K562 (cell line): ENCODE data around the gene BAD. TPM values are rescaled to one million over a fixed set of nuclear protein-coding genes. Genes with fewer than 3 reads are reported as not detected.
A peak's percentile ranks its signal among the peaks of the same experiment; 100 is the strongest.

ENCODE experiments used
- ATF1 ChIP-seq, 2 experiments: fragments of 450-650 bp in 1 of 2; IDR thresholded peaks; 2 replicates each; pipeline ENCODE4 v1.6.1; 2016; ENCODE audit warnings: missing compliant biosample characterization in 1 of 2, missing genetic modification characterization in 1 of 2
- CTCF ChIP-seq, 3 experiments: IDR thresholded peaks in 2 of 3; conservative IDR thresholded peaks in 1 of 3; 2 replicates each; pipeline ENCODE4 v1.5.1; 2011 to 2012; ENCODE audit warnings: low read length in 3 of 3, mild to moderate bottlenecking in 3 of 3, control low read depth in 2 of 3, improper control_type of control experiment in 1 of 3, inconsistent platforms in 1 of 3, low read depth in 1 of 3, mixed read lengths in 1 of 3, moderate library complexity in 1 of 3; ENCODE audit not compliant: insufficient read depth in 2 of 3
- DACH1 ChIP-seq: fragments of 450-650 bp; IDR thresholded peaks from 2 replicates; pipeline ENCODE4 v1.6.1; 2018; ENCODE audit not compliant: partially characterized antibody
- HDAC1 ChIP-seq, 2 experiments: fragments of 450-650 bp; IDR thresholded peaks; 2 replicates each; pipeline ENCODE4 v1.6.1; 2016 to 2017; ENCODE audit warnings: inconsistent platforms in 1 of 2, mild to moderate bottlenecking in 1 of 2, moderate library complexity in 1 of 2
- KLF1 ChIP-seq: fragments of 450-650 bp; IDR thresholded peaks from 2 replicates; pipeline ENCODE4 v1.6.1; 2016; ENCODE audit warnings: missing genetic modification characterization, missing compliant biosample characterization
- MEF2A ChIP-seq: IDR thresholded peaks from 2 replicates; pipeline ENCODE4 v1.6.1; 2011; ENCODE audit warnings: low read depth, mild to moderate bottlenecking, low read length, moderate library complexity; ENCODE audit not compliant: control insufficient read depth
- POLR2AphosphoS5 ChIP-seq: IDR thresholded peaks from 2 replicates; pipeline ENCODE4 v1.6.1; 2011; ENCODE audit warnings: mild to moderate bottlenecking, low read depth, low read length, moderate library complexity; ENCODE audit not compliant: control insufficient read depth, insufficient read depth
- ZBTB9 ChIP-seq: fragments of 450-650 bp; formaldehyde crosslinking; IDR thresholded peaks from 2 replicates; pipeline ENCODE4 v1.4.0; 2020; ENCODE audit warnings: mild to moderate bottlenecking, moderate library complexity
- ZFPM2 ChIP-seq: fragments of 250-450 bp; sonication (Bioruptor Pico); IDR thresholded peaks from 2 replicates; pipeline ENCODE4 v1.5.1; 2022; ENCODE audit warnings: mild to moderate bottlenecking
- ZMIZ1 ChIP-seq, 2 experiments: fragments of 150-350 bp in 1 of 2; IDR thresholded peaks; 2 replicates each; pipeline ENCODE4 v1.6.1; 2012 to 2016; ENCODE audit warnings: low read depth in 2 of 2, low read length in 2 of 2, mild to moderate bottlenecking in 1 of 2, moderate library complexity in 1 of 2
- ZNF511 ChIP-seq: sonication (generic); formaldehyde crosslinking; IDR thresholded peaks from 2 replicates; pipeline ENCODE4 v1.8.0; 2022; ENCODE audit warnings: mild to moderate bottlenecking, missing genetic modification reagents
- ZSCAN32 ChIP-seq: fragments of 450-650 bp; formaldehyde crosslinking; IDR thresholded peaks from 2 replicates; pipeline ENCODE4 v1.4.0; 2020; ENCODE audit warnings: mild to moderate bottlenecking, moderate library complexity
- polyA plus RNA-seq, 8 experiments: library from polyadenylated mRNA; depleted of rRNA in 4 of 8; stranded (reverse) in 5 of 8; unstranded in 3 of 8; fragments of >200 nt; fragmentation: Nextera tagmentation in 2 of 8; fragmentation: Illumina TruSeq in 1 of 8; extraction: Ambion mirVana in 2 of 8; extraction: Trizol in 1 of 8; gene quantifications; 2 replicates each; pipeline versions ENCODE4 v1.2.1 to v1.2.3, GENCODE V29; 2011 to 2014; ENCODE audit warnings: inconsistent platforms in 1 of 8, missing spikeins in 1 of 8
- total RNA-seq, 7 experiments: library from RNA; depleted of rRNA in 6 of 7; stranded (reverse); fragments of >200 nt in 6 of 7; fragmentation: Illumina TruSeq in 2 of 7; extraction: Trizol in 2 of 7; gene quantifications; 2 replicates each; pipeline versions ENCODE4 v1.2.1 to v1.2.3, GENCODE V29; 2011 to 2021; ENCODE audit warnings: low replicate concordance in 1 of 7
- TF ChIP-seq, protein P1 (sequence below): sonication (generic); formaldehyde crosslinking; IDR thresholded peaks from 2 replicates; pipeline ENCODE4 v1.8.1; 2023; ENCODE audit warnings: missing genetic modification reagents, mild to moderate bottlenecking, borderline replicate concordance

The BAD gene
- total and polyA plus RNA-seq, 9 of the 15 experiments (the other 6 are each of a cell fraction or from before 2014, with no cell fraction given) = 0.61 to 45.6 (median 11.8) TPM

DNA sequence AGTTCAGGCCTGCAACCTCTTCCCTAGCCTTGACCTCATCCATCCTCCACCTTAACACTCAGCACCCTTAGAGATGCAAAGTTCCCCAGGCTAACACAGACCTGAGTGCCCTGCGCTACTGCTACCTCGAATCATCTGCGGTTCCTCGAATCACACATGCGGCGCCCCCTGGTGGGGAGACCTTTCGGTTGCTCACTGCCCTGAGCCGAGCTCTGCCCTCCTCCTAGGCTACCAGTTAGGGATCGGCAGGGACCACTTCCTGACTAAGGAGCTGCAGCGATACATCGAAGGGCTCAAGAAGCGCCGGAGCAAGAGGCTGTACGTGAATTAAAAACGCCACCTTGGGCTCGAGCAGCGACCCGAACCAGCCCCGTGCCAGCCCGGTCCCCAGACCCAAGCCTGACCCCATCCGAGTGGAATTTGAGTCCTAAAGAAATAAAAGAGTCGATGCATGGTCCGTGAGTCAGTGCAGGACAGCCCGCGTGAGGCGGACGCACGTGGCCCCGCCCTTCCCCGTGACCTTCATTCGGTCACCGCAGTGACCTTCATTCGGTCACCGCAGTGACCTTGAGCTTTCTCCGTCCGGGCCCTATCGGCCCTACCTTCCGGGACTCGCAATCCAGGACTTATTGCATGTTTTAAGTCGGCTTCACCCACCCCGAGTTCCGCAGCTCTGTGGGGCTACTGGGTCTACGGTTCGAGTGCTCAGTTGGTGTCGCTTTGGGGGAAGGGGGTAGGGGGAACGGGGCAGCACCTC, 20.0 kb upstream of the BAD start (continued):
- TF ChIP-seq, protein P1, sequence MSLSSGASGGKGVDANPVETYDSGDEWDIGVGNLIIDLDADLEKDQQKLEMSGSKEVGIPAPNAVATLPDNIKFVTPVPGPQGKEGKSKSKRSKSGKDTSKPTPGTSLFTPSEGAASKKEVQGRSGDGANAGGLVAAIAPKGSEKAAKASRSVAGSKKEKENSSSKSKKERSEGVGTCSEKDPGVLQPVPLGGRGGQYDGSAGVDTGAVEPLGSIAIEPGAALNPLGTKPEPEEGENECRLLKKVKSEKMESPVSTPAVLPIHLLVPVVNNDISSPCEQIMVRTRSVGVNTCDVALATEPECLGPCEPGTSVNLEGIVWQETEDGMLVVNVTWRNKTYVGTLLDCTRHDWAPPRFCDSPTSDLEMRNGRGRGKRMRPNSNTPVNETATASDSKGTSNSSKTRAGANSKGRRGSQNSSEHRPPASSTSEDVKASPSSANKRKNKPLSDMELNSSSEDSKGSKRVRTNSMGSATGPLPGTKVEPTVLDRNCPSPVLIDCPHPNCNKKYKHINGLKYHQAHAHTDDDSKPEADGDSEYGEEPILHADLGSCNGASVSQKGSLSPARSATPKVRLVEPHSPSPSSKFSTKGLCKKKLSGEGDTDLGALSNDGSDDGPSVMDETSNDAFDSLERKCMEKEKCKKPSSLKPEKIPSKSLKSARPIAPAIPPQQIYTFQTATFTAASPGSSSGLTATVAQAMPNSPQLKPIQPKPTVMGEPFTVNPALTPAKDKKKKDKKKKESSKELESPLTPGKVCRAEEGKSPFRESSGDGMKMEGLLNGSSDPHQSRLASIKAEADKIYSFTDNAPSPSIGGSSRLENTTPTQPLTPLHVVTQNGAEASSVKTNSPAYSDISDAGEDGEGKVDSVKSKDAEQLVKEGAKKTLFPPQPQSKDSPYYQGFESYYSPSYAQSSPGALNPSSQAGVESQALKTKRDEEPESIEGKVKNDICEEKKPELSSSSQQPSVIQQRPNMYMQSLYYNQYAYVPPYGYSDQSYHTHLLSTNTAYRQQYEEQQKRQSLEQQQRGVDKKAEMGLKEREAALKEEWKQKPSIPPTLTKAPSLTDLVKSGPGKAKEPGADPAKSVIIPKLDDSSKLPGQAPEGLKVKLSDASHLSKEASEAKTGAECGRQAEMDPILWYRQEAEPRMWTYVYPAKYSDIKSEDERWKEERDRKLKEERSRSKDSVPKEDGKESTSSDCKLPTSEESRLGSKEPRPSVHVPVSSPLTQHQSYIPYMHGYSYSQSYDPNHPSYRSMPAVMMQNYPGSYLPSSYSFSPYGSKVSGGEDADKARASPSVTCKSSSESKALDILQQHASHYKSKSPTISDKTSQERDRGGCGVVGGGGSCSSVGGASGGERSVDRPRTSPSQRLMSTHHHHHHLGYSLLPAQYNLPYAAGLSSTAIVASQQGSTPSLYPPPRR (CRISPR knock-in tag) = 0 out of 2 replicates have a peak, but pooled peaks have one; percentile 7
- peak; percentile 80 for TF ChIP-seq ZNF511 (CRISPR knock-in tag)
- TF ChIP-seq ZSCAN32 (CRISPR knock-in tag) = no peak
- TF ChIP-seq ZFPM2 (CRISPR knock-in tag) = 0 out of 2 replicates have a peak, but pooled peaks have one; percentile 44
- peak; percentile 67; the same call in 1 of the 2 replicates for TF ChIP-seq KLF1
- TF ChIP-seq ZBTB9 (CRISPR knock-in tag) = peak; percentile 9; the same call in 1 of the 2 replicates
- peak; percentile 84 to 94 (median 87) for TF ChIP-seq CTCF (IDR thresholded peaks at IDR 0.05 in 2 of 3, conservative IDR thresholded peaks at IDR 0.05 in 1 of 3; ENCODE audit: insufficient read depth in 2 of 3, low read depth in 1 of 3, low read length in 3 of 3)
- peak; percentile 65 for TF ChIP-seq DACH1
- TF ChIP-seq HDAC1 (IDR thresholded peaks at IDR 0.05) = peak in 1 of 2 experiments; percentile 54; a peak in 1 of 4 replicates
- TF ChIP-seq ZMIZ1 (IDR thresholded peaks at IDR 0.05; ENCODE audit: low read depth in 2 of 2, low read length in 2 of 2) = peak in 1 of 2 experiments; percentile 34; a peak in 1 of 4 replicates
- TF ChIP-seq ATF1 (CRISPR knock-in tag; IDR thresholded peaks at IDR 0.05) = no peak
- TF ChIP-seq ATF1 (tag; IDR thresholded peaks at IDR 0.05) = peak; percentile 78
- TF ChIP-seq MEF2A = 0 out of 2 replicates have a peak, but pooled peaks have one; percentile 35
- peak; percentile 60 for TF ChIP-seq POLR2AphosphoS5
